HepG2 (cell line): Measurements from ENCODE around the gene UBE4A. TPM values are rescaled to one million over a fixed set of nuclear protein-coding genes. Genes with fewer than 3 reads are reported as not detected.

Source experiments
- ATAC-seq: fragments of 200-7000 bp; cut with Tn5 transposase; 3 replicates; pipeline ENCODE4 v1.9.1; 2020; ENCODE audit warnings: mild to moderate bottlenecking, moderate library complexity
- BruUV-seq: library from RNA; stranded (reverse); fragments of 400-500 nt; replicated peaks from 2 replicates; lab custom pipeline; 2021; lab: Mats Ljungman, UMichigan
- CTCF ChIA-PET: fragments of 300-600 bp; formaldehyde crosslinking; extraction: SDS; loops from one replicate; lab custom pipeline; 2021; ENCODE audit warnings: low total read pairs, inconsistent platforms, low intra/inter-chr PET ratio; lab: Yijun Ruan, JAX
- POLR2A ChIA-PET: fragments of 350-600 bp; sonication (Branson Sonifier 250); formaldehyde crosslinking; loops from one replicate; lab custom pipeline; 2020; ENCODE audit warnings: antibody characterized with exemption, inconsistent platforms; lab: Yijun Ruan, JAX
- DNase-seq: peaks from one replicate; pipeline ENCODE4 v3.0.0-alpha.2; 2015; ENCODE audit warnings: low spot score
- FAIRE-seq: peaks from 3 replicates; lab custom pipeline; 2011; peaks lifted over from hg19 to GRCh38; lab: Jason Lieb, UNC
- H2AFZ ChIP-seq: one replicate; pipeline ENCODE4 v1.6.1; 2011; ENCODE audit warnings: low read length, inconsistent platforms
- H3K27ac ChIP-seq: fragments of 300-600 bp; 3 replicates; pipeline ENCODE4 v1.8.0; 2011; ENCODE audit warnings: mixed run types, mild to moderate bottlenecking, mixed read lengths, low read length, inconsistent platforms; ENCODE audit not compliant: insufficient read depth; ENCODE audit errors: extremely low read length
- H3K27me3 ChIP-seq, 2 experiments: fragments of 200-600 bp in 1 of 2; 2 replicates in 1 of 2; 3 replicates in 1 of 2; pipeline versions ENCODE4 v1.6.0 to v1.8.0; 2011; ENCODE audit warnings: low read length in 2 of 2, mild to moderate bottlenecking in 2 of 2, moderate library complexity in 2 of 2, inconsistent platforms in 1 of 2; ENCODE audit not compliant: insufficient read depth in 2 of 2, control insufficient read depth in 1 of 2
- H3K36me3 ChIP-seq, 2 experiments: fragments of 200-600 bp in 1 of 2; replicated peaks in 1 of 2; 2 replicates in 1 of 2; 3 replicates in 1 of 2; pipeline versions ENCODE4 v1.5.1 to v1.8.0; 2011; ENCODE audit warnings: low read length in 2 of 2, inconsistent platforms in 1 of 2; ENCODE audit not compliant: insufficient read depth in 2 of 2, control insufficient read depth in 1 of 2
- H3K4me1 ChIP-seq: 2 replicates; pipeline ENCODE4 v1.5.1; 2012; ENCODE audit warnings: low read length, inconsistent platforms; ENCODE audit not compliant: insufficient read depth
- H3K4me2 ChIP-seq: 2 replicates; pipeline ENCODE4 v1.6.0; 2011; ENCODE audit warnings: low read depth, low read length, inconsistent platforms
- H3K4me3 ChIP-seq, 3 experiments: fragments of 200-600 bp in 1 of 3; sonication (generic), shearing (Covaris generic) in 1 of 3; replicated peaks in 1 of 3; 2 replicates each; pipeline ENCODE4 v1.5.1; 2011 to 2016; ENCODE audit warnings: low read length in 3 of 3, inconsistent platforms in 2 of 3, low read depth in 2 of 3, mild to moderate bottlenecking in 2 of 3, control low read depth in 1 of 3, mixed read lengths in 1 of 3; ENCODE audit not compliant: insufficient read depth in 1 of 3
- H3K79me2 ChIP-seq: one replicate; pipeline ENCODE4 v1.6.1; 2011; ENCODE audit warnings: low read length, inconsistent platforms; ENCODE audit not compliant: insufficient read depth
- H3K9ac ChIP-seq: 2 replicates; pipeline ENCODE4 v1.6.0; 2011; ENCODE audit warnings: mild to moderate bottlenecking, low read depth, low read length, inconsistent platforms; ENCODE audit not compliant: insufficient read depth
- H3K9me3 ChIP-seq: 2 replicates; pipeline ENCODE4 v1.5.1; 2012; ENCODE audit warnings: mild to moderate bottlenecking, low read length
- H4K20me1 ChIP-seq: 2 replicates; pipeline ENCODE4 v1.6.0; 2011; ENCODE audit warnings: inconsistent platforms, mild to moderate bottlenecking, low read length, moderate library complexity; ENCODE audit not compliant: insufficient read depth
- DPF2 ChIP-seq: sonication (generic); formaldehyde crosslinking; IDR thresholded peaks from 2 replicates; pipeline ENCODE4 v1.4.0; 2020; ENCODE audit warnings: mild to moderate bottlenecking, low read depth, missing genetic modification reagents, borderline replicate concordance
- FOXA1 ChIP-seq, 2 experiments: fragments of 450-650 bp in 1 of 2; sonication (generic) in 1 of 2; formaldehyde crosslinking in 1 of 2; IDR thresholded peaks; 2 replicates each; pipeline versions ENCODE4 v1.4.0 to v1.6.1; 2016 to 2020; ENCODE audit warnings: missing genetic modification reagents in 1 of 2
- HDAC6 ChIP-seq: fragments of 200-600 bp; sonication (generic); IDR thresholded peaks from 2 replicates; pipeline ENCODE4 v1.7.0; 2017; ENCODE audit warnings: mild to moderate bottlenecking, antibody characterized with exemption, low read length, low read depth
- HOXD1 ChIP-seq: sonication (generic); formaldehyde crosslinking; IDR thresholded peaks from 2 replicates; pipeline ENCODE4 v1.5.0; 2020; ENCODE audit warnings: missing genetic modification reagents
- NBN ChIP-seq: fragments of 450-650 bp; conservative IDR thresholded peaks from 2 replicates; pipeline ENCODE4 v1.6.1; 2017
- NONO ChIP-seq, 2 experiments: fragments of 450-650 bp in 1 of 2; sonication (generic) in 1 of 2; formaldehyde crosslinking in 1 of 2; IDR thresholded peaks in 1 of 2; conservative IDR thresholded peaks in 1 of 2; 2 replicates each; pipeline versions ENCODE4 v1.6.1 to v1.8.0; 2017 to 2022; ENCODE audit warnings: mild to moderate bottlenecking in 1 of 2, missing genetic modification reagents in 1 of 2, moderate library complexity in 1 of 2
- PHF21A ChIP-seq: sonication (generic); formaldehyde crosslinking; IDR thresholded peaks from 2 replicates; pipeline ENCODE4 v1.5.0; 2020; ENCODE audit warnings: mild to moderate bottlenecking, missing genetic modification reagents
- RFX3 ChIP-seq: IDR thresholded peaks from 2 replicates; pipeline ENCODE4 v1.6.1; 2016; ENCODE audit warnings: missing biosample characterization, missing genetic modification reagents
- RFXAP ChIP-seq: sonication (generic); formaldehyde crosslinking; IDR thresholded peaks from 2 replicates; pipeline ENCODE4 v1.4.0; 2020; ENCODE audit warnings: missing genetic modification reagents, borderline replicate concordance
- SP4 ChIP-seq: sonication (generic); formaldehyde crosslinking; IDR thresholded peaks from 2 replicates; pipeline ENCODE4 v1.8.1; 2023; ENCODE audit warnings: mild to moderate bottlenecking, missing genetic modification reagents
- THYN1 ChIP-seq: sonication (generic); formaldehyde crosslinking; IDR thresholded peaks from 2 replicates; pipeline ENCODE4 v1.8.1; 2023; ENCODE audit warnings: low read depth, mild to moderate bottlenecking, moderate library complexity, missing genetic modification reagents, borderline replicate concordance
- TP53 ChIP-seq: sonication (generic); formaldehyde crosslinking; conservative IDR thresholded peaks from 2 replicates; pipeline ENCODE4 v1.4.0; 2020; ENCODE audit warnings: missing genetic modification reagents
- ZFP90 ChIP-seq: sonication (generic); formaldehyde crosslinking; IDR thresholded peaks from 2 replicates; pipeline ENCODE4 v1.8.0; 2022; ENCODE audit warnings: missing genetic modification reagents, mild to moderate bottlenecking, inconsistent platforms, borderline replicate concordance
- ZNF253 ChIP-seq: sonication (generic); formaldehyde crosslinking; IDR thresholded peaks from 2 replicates; pipeline ENCODE4 v1.8.0; 2022; ENCODE audit warnings: mild to moderate bottlenecking, missing genetic modification reagents, borderline replicate concordance
- WGBS: methylation state at CpG from one replicate; pipeline ENCODE4 v1.1.6; 2017; ENCODE audit warnings: low lambda C conversion rate; 5-methylcytosine and 5-hydroxymethylcytosine counted together
- in situ Hi-C: cut with HindIII; loops from 2 replicates; pipeline ENCODE4 v1.10.0; 2017; ENCODE audit warnings: low pct_unique_long_range_greater_than_20kb; ENCODE audit not compliant: extremely low pct_ligation_motif_present
- intact Hi-C: fragments of 100-400 bp; cut with micrococcal nuclease; formaldehyde crosslinking; loops from one replicate; pipeline ENCODE4 v1.10.0; 2022; ENCODE audit not compliant: unreplicated experiment
- polyA plus RNA-seq, 8 experiments: library from polyadenylated mRNA; depleted of rRNA in 3 of 8; stranded (reverse) in 7 of 8; unstranded in 1 of 8; fragments of >200 nt; fragmentation: Illumina TruSeq in 4 of 8; extraction: Trizol in 4 of 8; gene quantifications; 2 replicates each; pipeline versions ENCODE4 v1.2.1 to v1.2.3, GENCODE V29; 2011 to 2016; ENCODE audit warnings: low read depth in 4 of 8, missing spikeins in 1 of 8, mixed read lengths in 1 of 8; ENCODE audit not compliant: insufficient read depth in 1 of 8
- total RNA-seq, 5 experiments: library from RNA; depleted of rRNA; stranded (reverse); fragments of >200 nt; fragmentation: Illumina TruSeq; extraction: Trizol; gene quantifications; 2 replicates each; pipeline ENCODE4 v1.2.3, GENCODE V29; 2016; ENCODE audit warnings: low read depth in 1 of 5
- TF ChIP-seq, protein P1 (sequence below): sonication (generic); formaldehyde crosslinking; IDR thresholded peaks from 2 replicates; pipeline ENCODE4 v1.8.0; 2023; ENCODE audit warnings: mild to moderate bottlenecking, missing genetic modification reagents
- TF ChIP-seq, protein P2 (sequence below): sonication (generic); formaldehyde crosslinking; IDR thresholded peaks from 2 replicates; pipeline ENCODE4 v1.4.0; 2020; ENCODE audit warnings: mild to moderate bottlenecking, missing genetic modification reagents

The UBE4A gene
- total and polyA plus RNA-seq, 2 of the 13 experiments (the other 11 are each of a cell fraction or from before 2014, with no cell fraction given), result 15.1 to 32.7 TPM

DNA sequence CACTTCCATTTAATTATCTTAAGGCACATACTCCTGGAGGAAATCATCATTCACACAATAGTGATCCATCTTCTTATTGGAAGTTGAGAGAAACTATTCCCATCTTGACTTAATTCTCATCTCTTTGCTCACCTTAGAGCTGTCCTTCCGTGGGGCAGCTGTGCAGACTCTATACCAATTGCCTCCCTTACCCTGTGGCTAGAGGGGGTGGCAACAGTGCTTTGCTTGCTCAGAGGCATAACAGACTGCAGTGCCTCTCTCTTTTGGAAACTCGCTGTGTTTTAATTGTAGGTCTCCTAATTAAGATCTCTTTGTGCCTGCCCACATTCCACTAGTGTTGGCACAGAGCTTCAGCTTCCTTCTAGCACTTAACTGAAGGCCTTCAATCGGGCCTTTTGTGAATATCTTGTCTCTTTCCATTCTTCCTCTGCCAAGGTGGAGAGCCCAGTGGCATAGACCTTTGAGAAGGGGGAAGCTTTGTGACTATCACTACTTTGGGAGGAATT is 82.4 kb downstream of the UBE4A start:
- H4K20me1 ChIP-seq, result peaks cover 63% of the 10 kb centered on the region
- WGBS, result 95% methylated on average over 3 of the region's 3 CpGs
- ATAC-seq, result no peak
- POLR2A ChIA-PET, result no interaction called here
- H2AFZ ChIP-seq, result no peak overlapping the region
- no peak overlapping the region for H3K9ac ChIP-seq
- H3K4me2 ChIP-seq, result no peak overlapping the region
- intact Hi-C loops (no loop called here), in situ Hi-C loops (no loop called here)
- CTCF ChIA-PET, result no interaction called here
- TF ChIP-seq, protein P1, sequence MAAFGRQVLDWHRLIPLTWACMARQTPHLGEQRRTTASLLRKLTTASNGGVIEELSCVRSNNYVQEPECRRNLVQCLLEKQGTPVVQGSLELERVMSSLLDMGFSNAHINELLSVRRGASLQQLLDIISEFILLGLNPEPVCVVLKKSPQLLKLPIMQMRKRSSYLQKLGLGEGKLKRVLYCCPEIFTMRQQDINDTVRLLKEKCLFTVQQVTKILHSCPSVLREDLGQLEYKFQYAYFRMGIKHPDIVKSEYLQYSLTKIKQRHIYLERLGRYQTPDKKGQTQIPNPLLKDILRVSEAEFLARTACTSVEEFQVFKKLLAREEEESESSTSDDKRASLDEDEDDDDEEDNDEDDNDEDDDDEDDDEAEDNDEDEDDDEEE (CRISPR knock-in tag), result no peak
- TF ChIP-seq THYN1 (CRISPR knock-in tag) (no peak), SP4 (CRISPR knock-in tag) (no peak), ZNF253 (CRISPR knock-in tag) (no peak), HOXD1 (no peak), NONO (IDR thresholded peaks at IDR 0.05) (no peak), NONO (CRISPR knock-in tag; conservative IDR thresholded peaks at IDR 0.05) (no peak), RFXAP (CRISPR knock-in tag) (no peak), HDAC6 (no peak), RFX3 (CRISPR knock-in tag) (no peak), NBN (no peak), ZFP90 (CRISPR knock-in tag) (no peak), DPF2 (CRISPR knock-in tag) (no peak), FOXA1 (IDR thresholded peaks at IDR 0.05) (no peak), FOXA1 (CRISPR knock-in tag; IDR thresholded peaks at IDR 0.05) (no peak), TP53 (CRISPR knock-in tag) (no peak), PHF21A (CRISPR knock-in tag) (no peak)
- TF ChIP-seq, protein P2, sequence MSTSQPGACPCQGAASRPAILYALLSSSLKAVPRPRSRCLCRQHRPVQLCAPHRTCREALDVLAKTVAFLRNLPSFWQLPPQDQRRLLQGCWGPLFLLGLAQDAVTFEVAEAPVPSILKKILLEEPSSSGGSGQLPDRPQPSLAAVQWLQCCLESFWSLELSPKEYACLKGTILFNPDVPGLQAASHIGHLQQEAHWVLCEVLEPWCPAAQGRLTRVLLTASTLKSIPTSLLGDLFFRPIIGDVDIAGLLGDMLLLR (CRISPR knock-in tag), result no peak
- H3K27me3 ChIP-seq, result no peaks in the 10 kb centered on the region
- no peak overlapping the region for H3K27ac ChIP-seq
- DNase-seq, result no peak
- no TSS peak for BruUV-seq
- FAIRE-seq, result no peak
- no peak overlapping the region for H3K4me3 ChIP-seq
- H3K9me3 ChIP-seq, result no peaks in the 10 kb centered on the region
- peaks cover 3 to 13% of the 10 kb centered on the region in 2 experiments; a peak in 4 of 5 replicates for H3K36me3 ChIP-seq
- H3K4me1 ChIP-seq, result peaks cover 49% of the 10 kb centered on the region
- H3K79me2 ChIP-seq, result peaks cover 99% of the 10 kb centered on the region
